ENCODE data around the gene PCDHGA1.

The PCDHGA1 gene

DNA sequence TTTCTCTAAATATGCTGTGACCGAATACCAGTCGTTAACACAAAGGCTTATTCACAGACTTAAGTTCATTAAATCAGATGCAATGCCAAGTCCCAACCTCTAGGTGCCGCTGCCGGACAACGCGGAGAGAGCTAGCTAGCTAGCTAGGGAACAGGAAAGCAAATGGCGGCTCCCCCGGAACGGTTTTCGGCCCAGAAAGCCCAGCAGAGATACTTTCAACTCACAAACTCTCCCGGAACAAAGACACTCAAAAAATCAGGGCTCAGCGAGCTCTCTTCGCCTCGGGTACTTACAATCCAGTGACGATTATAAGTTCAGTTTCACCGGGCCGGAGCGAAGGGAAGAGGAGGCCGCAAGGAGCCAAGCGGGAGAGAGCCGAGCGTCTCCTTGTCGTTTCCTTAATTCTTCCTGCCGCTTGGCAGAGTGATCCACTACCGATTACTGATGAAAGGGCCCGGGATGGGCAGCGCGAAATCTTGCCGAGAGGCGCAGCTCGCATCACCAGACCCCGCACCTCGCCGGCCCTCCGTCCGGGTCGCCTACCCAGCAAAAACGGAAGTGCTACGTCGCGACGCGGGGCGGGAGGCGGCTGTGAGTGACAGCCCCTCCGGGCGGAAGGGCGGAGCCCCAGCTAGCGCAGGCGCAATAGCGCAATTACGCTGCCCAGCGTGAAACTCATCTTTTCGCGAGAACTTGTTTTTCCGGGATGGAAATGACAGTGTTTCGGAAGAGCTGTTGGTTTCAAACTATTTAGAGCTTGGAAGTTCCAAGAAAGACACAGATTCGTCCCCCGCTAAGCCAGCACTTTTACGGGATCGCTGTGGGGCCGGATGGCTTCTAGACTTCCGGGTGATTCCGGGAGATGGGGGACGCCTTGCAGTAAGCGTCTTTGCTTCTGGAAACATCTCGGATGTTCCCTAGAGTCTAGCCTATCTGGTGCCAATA lies 9.8 kb upstream of the PCDHGA1 start, which contains the start of gene TAF7 (continued):
- TF ChIP-seq ZNF350 (tag by site-specific recombination; IDR thresholded peaks at IDR 0.05) (no peak), ZNF610 (tag by site-specific recombination; IDR thresholded peaks at IDR 0.05; ENCODE audit: borderline replicate concordance) (peak; percentile 58; the same call in 1 of the 2 replicates), YY2 (tag by site-specific recombination; IDR thresholded peaks at IDR 0.05) (peak; percentile 80), ZNF184 (tag by site-specific recombination; IDR thresholded peaks at IDR 0.05) (no peak), ZFP69B (tag by site-specific recombination; IDR thresholded peaks at IDR 0.05) (no peak), ZNF555 (tag by site-specific recombination; conservative IDR thresholded peaks at IDR 0.05) (no peak), ZEB2 (tag by site-specific recombination; IDR thresholded peaks at IDR 0.05) (peak; percentile 69; the same call in 1 of the 2 replicates), ZNF248 (tag by site-specific recombination; IDR thresholded peaks at IDR 0.05) (no peak), ZNF843 (tag by site-specific recombination; IDR thresholded peaks at IDR 0.05) (no peak; the same call in 1 of the 2 replicates), ZNF302 (tag by site-specific recombination; IDR thresholded peaks at IDR 0.05; ENCODE audit: low read depth) (no peak), ZFP3 (tag by site-specific recombination; IDR thresholded peaks at IDR 0.05; ENCODE audit: low read depth) (no peak), YY1 (tag by site-specific recombination; IDR thresholded peaks at IDR 0.05) (peak; percentile 91), ZNF157 (tag by site-specific recombination; IDR thresholded peaks at IDR 0.05) (no peak), ZNF266 (tag by site-specific recombination; IDR thresholded peaks at IDR 0.05; ENCODE audit: low read depth) (no peak), ZNF521 (tag by site-specific recombination; IDR thresholded peaks at IDR 0.05) (no peak), ZNF138 (tag by site-specific recombination; IDR thresholded peaks at IDR 0.05; ENCODE audit: borderline replicate concordance) (no peak), ZBTB11 (tag by site-specific recombination; conservative IDR thresholded peaks at IDR 0.05; ENCODE audit: low read depth) (peak; percentile 68), ZNF292 (tag by site-specific recombination; IDR thresholded peaks at IDR 0.05; ENCODE audit: borderline replicate concordance, low read depth) (no peak), ZNF26 (tag by site-specific recombination; IDR thresholded peaks at IDR 0.05) (no peak), KLF1 (tag by site-specific recombination; IDR thresholded peaks at IDR 0.05) (peak; percentile 85), ZNF658 (tag by site-specific recombination; IDR thresholded peaks at IDR 0.05) (no peak), ZNF596 (tag by site-specific recombination; IDR thresholded peaks at IDR 0.05) (no peak), ZNF830 (tag by site-specific recombination; IDR thresholded peaks at IDR 0.05; ENCODE audit: low read depth) (no peak), ZNF24 (tag by site-specific recombination; IDR thresholded peaks at IDR 0.05) (no peak; the same call in 1 of the 2 replicates), RBAK (tag by site-specific recombination; IDR thresholded peaks at IDR 0.05) (no peak), SP7 (tag by site-specific recombination; IDR thresholded peaks at IDR 0.05) (0 out of 2 replicates have a peak, but pooled peaks have one; percentile 31), FEZF1 (tag by site-specific recombination; IDR thresholded peaks at IDR 0.05) (no peak), ZNF341 (tag by site-specific recombination; IDR thresholded peaks at IDR 0.05; ENCODE audit: low read depth) (peak; percentile 90)
- TF ChIP-seq, protein P1, sequence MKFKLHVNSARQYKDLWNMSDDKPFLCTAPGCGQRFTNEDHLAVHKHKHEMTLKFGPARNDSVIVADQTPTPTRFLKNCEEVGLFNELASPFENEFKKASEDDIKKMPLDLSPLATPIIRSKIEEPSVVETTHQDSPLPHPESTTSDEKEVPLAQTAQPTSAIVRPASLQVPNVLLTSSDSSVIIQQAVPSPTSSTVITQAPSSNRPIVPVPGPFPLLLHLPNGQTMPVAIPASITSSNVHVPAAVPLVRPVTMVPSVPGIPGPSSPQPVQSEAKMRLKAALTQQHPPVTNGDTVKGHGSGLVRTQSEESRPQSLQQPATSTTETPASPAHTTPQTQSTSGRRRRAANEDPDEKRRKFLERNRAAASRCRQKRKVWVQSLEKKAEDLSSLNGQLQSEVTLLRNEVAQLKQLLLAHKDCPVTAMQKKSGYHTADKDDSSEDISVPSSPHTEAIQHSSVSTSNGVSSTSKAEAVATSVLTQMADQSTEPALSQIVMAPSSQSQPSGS (tag by site-specific recombination; IDR thresholded peaks at IDR 0.05; ENCODE audit: low read depth) = no peak
- TF ChIP-seq, protein P2, sequence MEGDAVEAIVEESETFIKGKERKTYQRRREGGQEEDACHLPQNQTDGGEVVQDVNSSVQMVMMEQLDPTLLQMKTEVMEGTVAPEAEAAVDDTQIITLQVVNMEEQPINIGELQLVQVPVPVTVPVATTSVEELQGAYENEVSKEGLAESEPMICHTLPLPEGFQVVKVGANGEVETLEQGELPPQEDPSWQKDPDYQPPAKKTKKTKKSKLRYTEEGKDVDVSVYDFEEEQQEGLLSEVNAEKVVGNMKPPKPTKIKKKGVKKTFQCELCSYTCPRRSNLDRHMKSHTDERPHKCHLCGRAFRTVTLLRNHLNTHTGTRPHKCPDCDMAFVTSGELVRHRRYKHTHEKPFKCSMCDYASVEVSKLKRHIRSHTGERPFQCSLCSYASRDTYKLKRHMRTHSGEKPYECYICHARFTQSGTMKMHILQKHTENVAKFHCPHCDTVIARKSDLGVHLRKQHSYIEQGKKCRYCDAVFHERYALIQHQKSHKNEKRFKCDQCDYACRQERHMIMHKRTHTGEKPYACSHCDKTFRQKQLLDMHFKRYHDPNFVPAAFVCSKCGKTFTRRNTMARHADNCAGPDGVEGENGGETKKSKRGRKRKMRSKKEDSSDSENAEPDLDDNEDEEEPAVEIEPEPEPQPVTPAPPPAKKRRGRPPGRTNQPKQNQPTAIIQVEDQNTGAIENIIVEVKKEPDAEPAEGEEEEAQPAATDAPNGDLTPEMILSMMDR (tag by site-specific recombination; IDR thresholded peaks at IDR 0.05) = peak; percentile 77
- TF ChIP-seq, protein P3, sequence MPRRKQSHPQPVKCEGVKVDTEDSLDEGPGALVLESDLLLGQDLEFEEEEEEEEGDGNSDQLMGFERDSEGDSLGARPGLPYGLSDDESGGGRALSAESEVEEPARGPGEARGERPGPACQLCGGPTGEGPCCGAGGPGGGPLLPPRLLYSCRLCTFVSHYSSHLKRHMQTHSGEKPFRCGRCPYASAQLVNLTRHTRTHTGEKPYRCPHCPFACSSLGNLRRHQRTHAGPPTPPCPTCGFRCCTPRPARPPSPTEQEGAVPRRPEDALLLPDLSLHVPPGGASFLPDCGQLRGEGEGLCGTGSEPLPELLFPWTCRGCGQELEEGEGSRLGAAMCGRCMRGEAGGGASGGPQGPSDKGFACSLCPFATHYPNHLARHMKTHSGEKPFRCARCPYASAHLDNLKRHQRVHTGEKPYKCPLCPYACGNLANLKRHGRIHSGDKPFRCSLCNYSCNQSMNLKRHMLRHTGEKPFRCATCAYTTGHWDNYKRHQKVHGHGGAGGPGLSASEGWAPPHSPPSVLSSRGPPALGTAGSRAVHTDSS (tag by site-specific recombination; IDR thresholded peaks at IDR 0.05) = no peak
